ENCODE results near the gene GPATCH1. TPM values are rescaled to one million over a fixed set of nuclear protein-coding genes. Genes with fewer than 3 reads are reported as not detected.

Gene GPATCH1
- total and polyA plus RNA-seq, 9 of the 15 experiments (the other 6 are each of a cell fraction or from before 2014, with no cell fraction given), result 3.7 to 9.7 (median 7.7) TPM

GRCh38 chr19:33055718-33056117 is 25.3 kb upstream of the GPATCH1 start:
- no peak for FAIRE-seq
- Histone ChIP-seq H3K27me3 (ENCODE audit: control insufficient read depth in 2 of 2, insufficient read depth in 2 of 2, low read length in 2 of 2) (no peaks in the 10 kb centered on the region), H2AFZ (ENCODE audit: low read depth, low read length) (no peak overlapping the region), H3K4me3 (no peak overlapping the region), H3K9ac (ENCODE audit: insufficient read depth in 1 of 2, low read depth in 2 of 2, low read length in 2 of 2) (no peak overlapping the region), H3K36me3 (ENCODE audit: control insufficient read depth, insufficient read depth, low read length) (no peaks in the 10 kb centered on the region), H3K9me1 (ENCODE audit: control insufficient read depth, insufficient read depth, low read length) (no peaks in the 10 kb centered on the region), H3K4me2 (ENCODE audit: insufficient read depth, low read length) (no peak overlapping the region), H3K4me1 (replicated peaks in 1 of 2; ENCODE audit: control insufficient read depth in 2 of 2, insufficient read depth in 2 of 2, low read length in 2 of 2) (no peaks in the 10 kb centered on the region; a peak in 1 of 5 replicates), H3K27ac (ENCODE audit: extremely low read depth, low read depth, low read length) (no peak overlapping the region), H3K79me2 (ENCODE audit: control insufficient read depth, insufficient read depth, low read length) (no peaks in the 10 kb centered on the region), H4K20me1 (replicated peaks; ENCODE audit: control insufficient read depth, insufficient read depth, low read length) (peaks cover 14% of the 10 kb centered on the region), H3K9me3 (replicated peaks; ENCODE audit: control insufficient read depth, insufficient read depth, low read depth, low read length) (no peaks in the 10 kb centered on the region)
- no peak for ATAC-seq
- in situ Hi-C loops (cut with MboI), result no loop called here
- ChIA-PET POLR2A (interaction anchor here (1.5 kb wide), 1 partner anchor 12 kb away, joined by 3 read pairs; no protein-coding TSS in a partner anchor), CTCF (ENCODE audit: low intra/inter-chr PET ratio) (no interaction called here)
- no peak for DNase-seq (ENCODE audit: extremely low read depth in 1 of 4, low spot score in 3 of 4)
- intact Hi-C loops (cut with micrococcal nuclease), result no loop called here
- TF ChIP-seq GATA2 (CRISPR knock-in tag; IDR thresholded peaks at IDR 0.05), result no peak
- no peak for TF ChIP-seq L3MBTL2 (IDR thresholded peaks at IDR 0.05)
- WGBS (ENCODE audit: insufficient coverage, low coverage, missing lambda C conversion rate), result 20% methylated on average over 2 of the region's 2 CpGs
- BruUV-seq (replicated peaks), result no TSS peak

GRCh38 chr19:33060586-33060985 is 20.4 kb upstream of the GPATCH1 start:
- no peak overlapping the region for H2AFZ ChIP-seq (ENCODE audit: low read depth, low read length)
- H3K36me3 ChIP-seq (ENCODE audit: control insufficient read depth, insufficient read depth, low read length), result no peaks in the 10 kb centered on the region
- in situ Hi-C loops (cut with MboI), result no loop called here
- H3K9me3 ChIP-seq (replicated peaks; ENCODE audit: control insufficient read depth, insufficient read depth, low read depth, low read length), result no peaks in the 10 kb centered on the region
- no peak overlapping the region for H3K27ac ChIP-seq (ENCODE audit: extremely low read depth, low read depth, low read length)
- 41% methylated on average over 5 of the region's 5 CpGs for WGBS (ENCODE audit: insufficient coverage, low coverage, missing lambda C conversion rate)
- ATAC-seq (no peak), FAIRE-seq (no peak), DNase-seq (ENCODE audit: extremely low read depth in 1 of 4, low spot score in 3 of 4) (no peak)
- no peak overlapping the region for H3K4me2 ChIP-seq (ENCODE audit: insufficient read depth, low read length)
- peaks cover 16% of the 10 kb centered on the region for H4K20me1 ChIP-seq (replicated peaks; ENCODE audit: control insufficient read depth, insufficient read depth, low read length)
- CTCF ChIA-PET (ENCODE audit: low intra/inter-chr PET ratio), result no interaction called here
- no peaks in the 10 kb centered on the region for H3K9me1 ChIP-seq (ENCODE audit: control insufficient read depth, insufficient read depth, low read length)
- no peaks in the 10 kb centered on the region for H3K27me3 ChIP-seq (ENCODE audit: control insufficient read depth in 2 of 2, insufficient read depth in 2 of 2, low read length in 2 of 2)
- POLR2A ChIA-PET, result interaction anchor here (0.7 to 1.1 kb wide), 2 partner anchors 9 to 28 kb away, joined by 3 to 4 read pairs; no protein-coding TSS in a partner anchor
- no peak for TF ChIP-seq ZNF280A (IDR thresholded peaks at IDR 0.05; ENCODE audit: low read depth, partially characterized antibody)
- TF ChIP-seq CBFA2T3 (IDR thresholded peaks at IDR 0.05), result 0 out of 2 replicates have a peak, but pooled peaks have one; percentile 17
- TF ChIP-seq ZNF224 (CRISPR knock-in tag; IDR thresholded peaks at IDR 0.05), result no peak
- no peak for TF ChIP-seq ZZZ3 (IDR thresholded peaks at IDR 0.05)
- no peak for TF ChIP-seq MBD1 (CRISPR knock-in tag; IDR thresholded peaks at IDR 0.05)
- H3K9ac ChIP-seq (ENCODE audit: insufficient read depth in 1 of 2, low read depth in 2 of 2, low read length in 2 of 2), result no peak overlapping the region
- peaks cover 13% of the 10 kb centered on the region for H3K79me2 ChIP-seq (ENCODE audit: control insufficient read depth, insufficient read depth, low read length)
- intact Hi-C loops (cut with micrococcal nuclease), result no loop called here
- no TSS peak for BruUV-seq (replicated peaks)
- no peak overlapping the region for H3K4me3 ChIP-seq
- peaks cover 3 to 16% of the 10 kb centered on the region in 2 experiments; a peak in 2 of 5 replicates for H3K4me1 ChIP-seq (replicated peaks in 1 of 2; ENCODE audit: control insufficient read depth in 2 of 2, insufficient read depth in 2 of 2, low read length in 2 of 2)

Data from K562 (cell line).